ENCODE measurements around the gene RASSF7. TPM values are rescaled to one million over a fixed set of nuclear protein-coding genes. Genes with fewer than 3 reads are reported as not detected.

RASSF7 gene
- total RNA-seq, 6 experiments from 2014 or later = 10.1 to 18.8 (median 12.7) TPM

- no peaks in the 10 kb centered on the region for H3K9me3 Mint-ChIP-seq
Observed at GRCh38 chr11:536841-537621, 23.7 kb upstream of the RASSF7 start, which contains the start of gene LRRC56. Gene LRRC56, plus strand, starts transcription at chr11:537527. Its CDS starts 3,158 bp downstream, at chr11:540685.

GRCh38 chr11:537622-538430, 22.9 kb upstream of the RASSF7 start:
- H3K4me3 Mint-ChIP-seq = 0 out of 2 replicates have a peak overlapping the region, but pooled peaks have one; percentile 11
- H3K27ac Mint-ChIP-seq = peak overlapping the region; percentile 72
- peaks cover under 1% of the 10 kb centered on the region for H3K27me3 Mint-ChIP-seq (ENCODE audit: insufficient read depth)
- DNase-seq = no peak
- no peak for TF ChIP-seq CTCF (IDR thresholded peaks at IDR 0.05)
- no peaks in the 10 kb centered on the region for H3K4me1 Mint-ChIP-seq (ENCODE audit: low read depth)
- no peaks in the 10 kb centered on the region for H3K9me3 Mint-ChIP-seq
- H3K36me3 Mint-ChIP-seq (ENCODE audit: low read depth) = no peaks in the 10 kb centered on the region

More at GRCh38 chr11:536841-537621, 23.7 kb upstream of the RASSF7 start, which contains the start of gene LRRC56:
- no peak for TF ChIP-seq CTCF (IDR thresholded peaks at IDR 0.05)
- peak within 1 kb of the TSS; percentile 89 for H3K4me3 Mint-ChIP-seq
- H3K27ac Mint-ChIP-seq = peak within 1 kb of the TSS; percentile 89
- no peaks in the 10 kb centered on the region for H3K4me1 Mint-ChIP-seq (ENCODE audit: low read depth)
- H3K27me3 Mint-ChIP-seq (ENCODE audit: insufficient read depth) = peaks cover 2% of the 10 kb centered on the region
- DNase-seq = peak; percentile 78
- no peaks in the 10 kb centered on the region for H3K36me3 Mint-ChIP-seq (ENCODE audit: low read depth)

GRCh38 chr11:538431-539051, 22.2 kb upstream of the RASSF7 start:
- Mint-ChIP-seq H3K36me3 (ENCODE audit: low read depth) (no peaks in the 10 kb centered on the region), H3K4me3 (no peak overlapping the region), H3K9me3 (no peaks in the 10 kb centered on the region), H3K4me1 (ENCODE audit: low read depth) (no peaks in the 10 kb centered on the region), H3K27ac (0 out of 2 replicates have a peak overlapping the region, but pooled peaks have one; percentile 72), H3K27me3 (ENCODE audit: insufficient read depth) (no peaks in the 10 kb centered on the region; the same call in 1 of the 2 replicates)
- no peak for DNase-seq
- TF ChIP-seq CTCF (IDR thresholded peaks at IDR 0.05) = no peak

GRCh38 chr11:539971-540481, 20.7 kb upstream of the RASSF7 start:
- DNase-seq = no peak
- no peaks in the 10 kb centered on the region for H3K9me3 Mint-ChIP-seq
- no peak overlapping the region for H3K27ac Mint-ChIP-seq
- no peak overlapping the region for H3K4me3 Mint-ChIP-seq
- TF ChIP-seq CTCF (IDR thresholded peaks at IDR 0.05) = no peak
- no peaks in the 10 kb centered on the region for H3K4me1 Mint-ChIP-seq (ENCODE audit: low read depth)
- H3K27me3 Mint-ChIP-seq (ENCODE audit: insufficient read depth) = no peaks in the 10 kb centered on the region; the same call in 1 of the 2 replicates
- H3K36me3 Mint-ChIP-seq (ENCODE audit: low read depth) = no peaks in the 10 kb centered on the region

All from HFFc6 (cell line).